OCI-LY3 (cell line): Measurements from ENCODE around the gene UNC13B.

Experiments used
- CTCF ChIP-seq: fragments of 200-600, 300-600 bp; sonication (generic); IDR thresholded peaks from 2 replicates; pipeline ENCODE4 v1.5.1; 2014; ENCODE audit warnings: antibody characterized with exemption, low read length, low read depth
- EZH2phosphoT487 ChIP-seq: fragments of 200-600 bp; shearing (Covaris generic); IDR thresholded peaks from 2 replicates; pipeline ENCODE4 v1.6.1; 2018; ENCODE audit warnings: antibody characterized with exemption, mixed run types, low read depth

GRCh38 chr9:35431467-35431866, 269.7 kb downstream of the UNC13B start:
- no peak for TF ChIP-seq CTCF
- TF ChIP-seq EZH2phosphoT487 = no peak
